ENCODE results near the gene TBC1D8. TPM values are rescaled to one million over a fixed set of nuclear protein-coding genes. Genes with fewer than 3 reads are reported as not detected.

Gene TBC1D8
- 100 to 1,000 TPM in 1 of 2 donors, 10 to 100 TPM in 1; 86.1 to 149 TPM for total RNA-seq

GRCh38 chr2:101151146-101151858 is at the start of gene TBC1D8:
TBC1D8 (minus strand) TSS chr2:101151382; CDS start chr2:101151253, 129 bp downstream.
- peak; percentile 79 for DNase-seq (ENCODE audit: low spot score)
- under 1% methylated on average over 57 of the region's 81 CpGs for WGBS
- Histone ChIP-seq H3K4me1 (replicated peaks) (peaks cover 2% of the 10 kb centered on the region), H3K4me3 (peak within 1 kb of the TSS; percentile 81 to 92), H3K27ac (peak within 1 kb of the TSS; percentile 92), H3K27me3 (replicated peaks; ENCODE audit: insufficient read depth) (no peaks in the 10 kb centered on the region), H3K36me3 (no peaks in the 10 kb centered on the region), H3K9me3 (no peaks in the 10 kb centered on the region)
- intact Hi-C loops (cut with DNase I) = loop anchor here (5.0 kb wide), 3 partner anchors 69 to 544 kb away; no protein-coding TSS in a partner anchor
- TF ChIP-seq POLR2A (IDR thresholded peaks at IDR 0.05) (peak; percentile 92), CTCF (IDR thresholded peaks at IDR 0.05) (peak in 1 of 4 experiments; percentile 11), POLR2AphosphoS5 (IDR thresholded peaks at IDR 0.05) (peak; percentile 63)

GRCh38 chr2:101200676-101201075 is 49.5 kb upstream of the TBC1D8 start:
- Histone ChIP-seq H3K36me3 (no peaks in the 10 kb centered on the region), H3K4me3 (no peak overlapping the region), H3K27ac (no peak overlapping the region), H3K27me3 (replicated peaks; ENCODE audit: insufficient read depth) (no peaks in the 10 kb centered on the region), H3K9me3 (no peaks in the 10 kb centered on the region), H3K4me1 (replicated peaks) (no peaks in the 10 kb centered on the region)
- peak; percentile 11 for DNase-seq (ENCODE audit: low spot score)
- 19% methylated on average over 2 of the region's 2 CpGs for WGBS
- TF ChIP-seq POLR2AphosphoS5 (IDR thresholded peaks at IDR 0.05) (peak; percentile 47), POLR2A (IDR thresholded peaks at IDR 0.05) (no peak)
- intact Hi-C loops (cut with DNase I) = loop anchor here (10.0 kb wide), 1 partner anchor 166 kb away; no protein-coding TSS in a partner anchor

GRCh38 chr2:101199251-101199791 is 48.1 kb upstream of the TBC1D8 start:
- H3K4me1 ChIP-seq (replicated peaks) = no peaks in the 10 kb centered on the region
- intact Hi-C loops (cut with DNase I) = no loop called here
- TF ChIP-seq POLR2A (IDR thresholded peaks at IDR 0.05) = no peak
- TF ChIP-seq CTCF (IDR thresholded peaks at IDR 0.05) = no peak
- TF ChIP-seq POLR2AphosphoS5 (IDR thresholded peaks at IDR 0.05) = no peak
- H3K36me3 ChIP-seq = no peaks in the 10 kb centered on the region
- no peak overlapping the region for H3K27ac ChIP-seq
- WGBS = 70% methylated on average over 7 of the region's 7 CpGs
- no peaks in the 10 kb centered on the region for H3K9me3 ChIP-seq
- no peak for DNase-seq (ENCODE audit: low spot score)
- no peak overlapping the region for H3K4me3 ChIP-seq
- H3K27me3 ChIP-seq (replicated peaks; ENCODE audit: insufficient read depth) = no peaks in the 10 kb centered on the region

GRCh38 chr2:101197814-101198213 is 46.6 kb upstream of the TBC1D8 start:
- 89% methylated on average over 12 of the region's 12 CpGs for WGBS
- intact Hi-C loops (cut with DNase I) = no loop called here
- no peaks in the 10 kb centered on the region for H3K27me3 ChIP-seq (replicated peaks; ENCODE audit: insufficient read depth)
- no peak for DNase-seq (ENCODE audit: low spot score)
- H3K36me3 ChIP-seq = no peaks in the 10 kb centered on the region
- no peak for TF ChIP-seq POLR2AphosphoS5 (IDR thresholded peaks at IDR 0.05)
- TF ChIP-seq CTCF (IDR thresholded peaks at IDR 0.05) = no peak
- TF ChIP-seq POLR2A (IDR thresholded peaks at IDR 0.05) = no peak
- H3K27ac ChIP-seq = no peak overlapping the region
- no peaks in the 10 kb centered on the region for H3K4me1 ChIP-seq (replicated peaks)
- H3K9me3 ChIP-seq = no peaks in the 10 kb centered on the region
- H3K4me3 ChIP-seq = no peak overlapping the region

- 51% methylated on average over 1 of the region's 1 CpG for WGBS
- H3K27ac ChIP-seq = no peak overlapping the region
- DNase-seq (ENCODE audit: low spot score) = no peak
- H3K4me1 ChIP-seq (replicated peaks) = no peaks in the 10 kb centered on the region
- no peaks in the 10 kb centered on the region for H3K9me3 ChIP-seq
- no peak overlapping the region for H3K4me3 ChIP-seq
- TF ChIP-seq CTCF (IDR thresholded peaks at IDR 0.05) (no peak), POLR2A (IDR thresholded peaks at IDR 0.05) (no peak), POLR2AphosphoS5 (IDR thresholded peaks at IDR 0.05) (no peak)
- intact Hi-C loops (cut with DNase I) = no loop called here
- no peaks in the 10 kb centered on the region for H3K27me3 ChIP-seq (replicated peaks; ENCODE audit: insufficient read depth)
- no peaks in the 10 kb centered on the region for H3K36me3 ChIP-seq
Measured at GRCh38 chr2:101197215-101197745, 46.1 kb upstream of the TBC1D8 start.

All from prostate gland (tissue), 2 donors.